Gastrocnemius medialis (tissue), 4 donors: ENCODE results near the gene LHX5.

ENCODE experiments used
- POLR2A ChIP-seq, 2 donors: fragments of 450-650 bp; IDR thresholded peaks; one replicate each; pipeline ENCODE4 v1.6.1; 2017; ENCODE audit warnings: antibody characterized with exemption in 2 of 2, mild to moderate bottlenecking in 2 of 2, moderate library complexity in 2 of 2
- TF ChIP-seq, protein P1 (sequence below), 5 experiments: fragments of 450-650 bp in 3 of 5; fragments of 200-600 bp in 2 of 5; sonication (generic) in 2 of 5; IDR thresholded peaks in 4 of 5; conservative IDR thresholded peaks in 1 of 5; 1 replicate in 4 of 5; 2 replicates in 1 of 5; pipeline ENCODE4 v1.5.1; 2016 to 2019; ENCODE audit warnings: antibody characterized with exemption in 5 of 5, mild to moderate bottlenecking in 3 of 5, moderate library complexity in 3 of 5

DNA sequence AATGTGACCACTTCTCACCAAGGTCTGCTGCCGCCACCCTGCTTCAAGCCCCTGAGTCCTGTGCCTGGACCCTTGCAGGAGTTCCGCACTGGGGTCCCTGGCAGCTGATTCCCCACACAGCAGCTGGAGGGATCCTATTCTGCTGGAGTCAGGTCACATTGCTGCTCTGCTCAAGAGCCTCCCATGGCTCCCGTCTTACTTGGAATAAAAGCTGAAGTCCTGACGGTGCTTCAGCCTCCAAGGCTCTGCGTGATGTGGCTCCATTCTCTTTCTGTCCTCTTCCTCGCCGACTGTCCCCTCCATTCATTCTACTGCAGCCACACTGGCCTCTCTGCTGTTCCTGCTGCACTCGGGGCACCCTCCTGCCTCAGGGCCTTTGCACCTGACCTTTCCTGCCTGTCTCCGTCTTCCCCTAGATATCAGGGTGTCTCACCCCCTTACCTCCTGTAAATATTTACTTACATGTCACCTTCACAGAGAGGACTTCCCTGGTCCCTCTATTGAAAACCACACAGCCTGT lies 57.1 kb downstream of the LHX5 start:
- TF ChIP-seq, protein P1, sequence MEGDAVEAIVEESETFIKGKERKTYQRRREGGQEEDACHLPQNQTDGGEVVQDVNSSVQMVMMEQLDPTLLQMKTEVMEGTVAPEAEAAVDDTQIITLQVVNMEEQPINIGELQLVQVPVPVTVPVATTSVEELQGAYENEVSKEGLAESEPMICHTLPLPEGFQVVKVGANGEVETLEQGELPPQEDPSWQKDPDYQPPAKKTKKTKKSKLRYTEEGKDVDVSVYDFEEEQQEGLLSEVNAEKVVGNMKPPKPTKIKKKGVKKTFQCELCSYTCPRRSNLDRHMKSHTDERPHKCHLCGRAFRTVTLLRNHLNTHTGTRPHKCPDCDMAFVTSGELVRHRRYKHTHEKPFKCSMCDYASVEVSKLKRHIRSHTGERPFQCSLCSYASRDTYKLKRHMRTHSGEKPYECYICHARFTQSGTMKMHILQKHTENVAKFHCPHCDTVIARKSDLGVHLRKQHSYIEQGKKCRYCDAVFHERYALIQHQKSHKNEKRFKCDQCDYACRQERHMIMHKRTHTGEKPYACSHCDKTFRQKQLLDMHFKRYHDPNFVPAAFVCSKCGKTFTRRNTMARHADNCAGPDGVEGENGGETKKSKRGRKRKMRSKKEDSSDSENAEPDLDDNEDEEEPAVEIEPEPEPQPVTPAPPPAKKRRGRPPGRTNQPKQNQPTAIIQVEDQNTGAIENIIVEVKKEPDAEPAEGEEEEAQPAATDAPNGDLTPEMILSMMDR (IDR thresholded peaks at IDR 0.05 in 4 of 5, conservative IDR thresholded peaks at IDR 0.05 in 1 of 5): no peak
- TF ChIP-seq POLR2A (IDR thresholded peaks at IDR 0.05): no peak
